ENCODE data around the gene TJP3. TPM values are rescaled to one million over a fixed set of nuclear protein-coding genes. Genes with fewer than 3 reads are reported as not detected.
A peak's percentile ranks its signal among the peaks of the same experiment; 100 is the strongest.

The TJP3 gene
- total and polyA plus RNA-seq, 9 donors = 0.18 to 24.4 (median 2.8) TPM; not detected in 2

GRCh38 chr19:3697671-3698385 is 10.4 kb upstream of the TJP3 start:
- H3K4me3 ChIP-seq = no peak overlapping the region
- intact Hi-C loops (cut with DNase I) = loop anchor here in 1 of 4 donors (2.0 kb wide), 1 partner anchor 31 kb away; no protein-coding TSS in a partner anchor

GRCh38 chr19:3698386-3698950 is 9.7 kb upstream of the TJP3 start:
- no peak for DNase-seq
- H3K9me3 ChIP-seq = no peaks in the 10 kb centered on the region
- H3K27me3 ChIP-seq = no peaks in the 10 kb centered on the region
- H3K4me1 ChIP-seq (ENCODE audit: insufficient read depth) = peaks cover 12% of the 10 kb centered on the region
- WGBS, 3 donors = 53 to 54% (median 54%) methylated on average over 11 to 12 of the region's 12 CpGs
- no peaks in the 10 kb centered on the region for H3K36me3 ChIP-seq
- H3K27ac ChIP-seq = peak overlapping the region in 1 of 2 donors; percentile 79
- TF ChIP-seq CTCF (IDR thresholded peaks at IDR 0.05) = no peak
- no peak for TF ChIP-seq POLR2A (IDR thresholded peaks at IDR 0.05)
- TF ChIP-seq EP300 (IDR thresholded peaks at IDR 0.05) = no peak
- intact Hi-C loops (cut with DNase I) = loop anchor here in 1 of 4 donors (2.0 kb wide), 1 partner anchor 32 kb away; no protein-coding TSS in a partner anchor
- H3K4me3 ChIP-seq = peak overlapping the region; percentile 88

More at GRCh38 chr19:3697671-3698385, 10.4 kb upstream of the TJP3 start:
- Histone ChIP-seq H3K36me3 (no peaks in the 10 kb centered on the region), H3K27me3 (no peaks in the 10 kb centered on the region), H3K27ac (peak overlapping the region in 1 of 2 donors; percentile 79), H3K4me1 (ENCODE audit: insufficient read depth) (peaks cover 14% of the 10 kb centered on the region), H3K9me3 (no peaks in the 10 kb centered on the region)
- WGBS, 3 donors = 86 to 88% (median 87%) methylated on average over 37 to 43 of the region's 43 CpGs
- DNase-seq = no peak
- TF ChIP-seq CTCF (IDR thresholded peaks at IDR 0.05) (no peak), POLR2A (IDR thresholded peaks at IDR 0.05) (no peak), EP300 (IDR thresholded peaks at IDR 0.05) (no peak)

- WGBS, 3 donors = 2 to 3% (median 2%) methylated on average over 31 to 34 of the region's 34 CpGs
- peak in 3 of 5 donors; percentile 37 to 62 (median 54) for DNase-seq
- no peak for TF ChIP-seq EP300 (IDR thresholded peaks at IDR 0.05)
- TF ChIP-seq CTCF (IDR thresholded peaks at IDR 0.05) = no peak
- no peak for TF ChIP-seq POLR2A (IDR thresholded peaks at IDR 0.05)
Observed at GRCh38 chr19:3698974-3699740, 9.0 kb upstream of the TJP3 start.

GRCh38 chr19:3699741-3700241 is 8.4 kb upstream of the TJP3 start:
- no peak for DNase-seq
- 0 to 1% (median 1%) methylated on average over 32 to 43 of the region's 43 CpGs for WGBS, 3 donors
- Histone ChIP-seq H3K27ac (peak overlapping the region; percentile 26 to 79), H3K4me1 (ENCODE audit: insufficient read depth) (peaks cover 12% of the 10 kb centered on the region), H3K27me3 (no peaks in the 10 kb centered on the region), H3K9me3 (no peaks in the 10 kb centered on the region), H3K36me3 (no peaks in the 10 kb centered on the region), H3K4me3 (peak overlapping the region; percentile 88)
- no peak for TF ChIP-seq EP300 (IDR thresholded peaks at IDR 0.05)
- no peak for TF ChIP-seq CTCF (IDR thresholded peaks at IDR 0.05)
- no peak for TF ChIP-seq POLR2A (IDR thresholded peaks at IDR 0.05)
- intact Hi-C loops (cut with DNase I) = loop anchor here (2.0 to 5.0 kb wide), 2 partner anchors 32 to 33 kb away; no protein-coding TSS in a partner anchor

More at GRCh38 chr19:3698974-3699740, 9.0 kb upstream of the TJP3 start:
- H3K4me3 ChIP-seq = peak overlapping the region; percentile 88
- no peaks in the 10 kb centered on the region for H3K36me3 ChIP-seq
- intact Hi-C loops (cut with DNase I) = loop anchor here in 1 of 4 donors (2.0 kb wide), 1 partner anchor 32 kb away; no protein-coding TSS in a partner anchor
- peaks cover 12% of the 10 kb centered on the region for H3K4me1 ChIP-seq (ENCODE audit: insufficient read depth)
- H3K9me3 ChIP-seq = no peaks in the 10 kb centered on the region
- no peaks in the 10 kb centered on the region for H3K27me3 ChIP-seq
- peak overlapping the region; percentile 26 to 79 for H3K27ac ChIP-seq
